ENCODE data around the gene JCHAIN.
"Not testable (repeated sequence)": the region's sequence is repeated elsewhere in the genome, so short reads cannot be mapped to it uniquely, and the experiment has no call there.

Gene JCHAIN

DNA sequence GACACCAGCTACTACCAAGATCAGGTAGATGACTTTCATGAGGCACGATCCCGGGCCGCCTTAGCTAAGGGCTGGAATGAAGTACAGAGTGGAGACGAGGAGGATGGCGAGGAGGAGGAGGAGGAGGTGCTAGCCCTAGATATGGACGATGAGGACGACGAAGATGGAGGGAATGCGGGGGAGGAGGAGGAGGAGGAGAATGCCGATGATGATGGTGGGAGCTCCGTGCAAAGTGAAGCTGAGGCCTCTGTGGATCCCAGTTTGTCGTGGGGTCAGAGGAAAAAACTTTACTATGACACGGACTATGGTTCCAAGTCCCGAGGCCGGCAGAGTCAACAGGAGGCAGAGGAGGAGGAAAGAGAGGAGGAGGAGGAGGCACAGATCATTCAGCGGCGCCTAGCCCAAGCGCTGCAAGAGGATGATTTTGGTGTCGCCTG, 22.5 kb upstream of the JCHAIN start:
- WGBS (ENCODE audit: insufficient coverage, insufficient read length) = no CpG with 5 or more reads among the region's 19 CpGs
- Histone ChIP-seq H3K27ac (ENCODE audit: low read length) (no peak overlapping the region), H3K27me3 (ENCODE audit: control insufficient read depth, insufficient read depth, low read length) (no peaks in the 10 kb centered on the region), H3K36me3 (ENCODE audit: control insufficient read depth, insufficient read depth, low read length) (no peaks in the 10 kb centered on the region), H3K4me1 (ENCODE audit: control insufficient read depth, insufficient read depth, low read length) (no peaks in the 10 kb centered on the region), H3K4me3 (ENCODE audit: low read length) (peak overlapping the region; percentile 73), H3K9me3 (ENCODE audit: control insufficient read depth, insufficient read depth, low read length) (no peaks in the 10 kb centered on the region)
- DNase-seq (ENCODE audit: low read depth, low spot score) = no peak

GRCh38 chr4:70687821-70688794, 21.8 kb upstream of the JCHAIN start, which contains the start of gene UTP3:
TSS of gene UTP3 (plus strand) at chr4:70688532. CDS start at chr4:70688678, 146 bp downstream.
- Histone ChIP-seq H3K27me3 (ENCODE audit: control insufficient read depth, insufficient read depth, low read length) (no peaks in the 10 kb centered on the region), H3K27ac (ENCODE audit: low read length) (no peak within 1 kb of the TSS), H3K4me1 (ENCODE audit: control insufficient read depth, insufficient read depth, low read length) (no peaks in the 10 kb centered on the region), H3K9me3 (ENCODE audit: control insufficient read depth, insufficient read depth, low read length) (no peaks in the 10 kb centered on the region), H3K36me3 (ENCODE audit: control insufficient read depth, insufficient read depth, low read length) (no peaks in the 10 kb centered on the region), H3K4me3 (ENCODE audit: low read length) (peak within 1 kb of the TSS; percentile 73)
- no CpG with 5 or more reads among the region's 70 CpGs for WGBS (ENCODE audit: insufficient coverage, insufficient read length)
- DNase-seq (ENCODE audit: low read depth, low spot score) = peak; percentile 95

DNA sequence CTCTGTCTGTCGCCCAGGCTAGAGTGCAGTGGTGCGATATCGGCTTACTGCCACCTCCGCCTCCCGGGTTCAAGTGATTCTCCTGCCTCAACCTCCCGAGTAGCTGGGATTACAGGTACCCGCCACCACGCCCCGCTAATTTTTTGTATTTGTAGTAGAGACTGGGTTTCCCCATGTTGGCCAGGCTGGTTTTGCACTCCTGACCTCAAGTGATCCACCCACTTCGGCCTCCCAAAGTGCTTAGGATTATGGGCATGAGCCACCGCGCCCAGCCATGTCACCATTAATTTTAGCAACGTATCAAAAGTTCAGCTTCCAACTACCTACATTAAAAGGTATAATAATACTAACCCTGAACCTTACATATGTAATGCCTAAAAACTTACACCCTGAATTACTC, 21.1 kb upstream of the JCHAIN start:
- no CpG with 5 or more reads among the region's 13 CpGs for WGBS (ENCODE audit: insufficient coverage, insufficient read length)
- Histone ChIP-seq H3K9me3 (ENCODE audit: control insufficient read depth, insufficient read depth, low read length) (no peaks in the 10 kb centered on the region), H3K27ac (ENCODE audit: low read length) (no peak overlapping the region), H3K4me3 (ENCODE audit: low read length) (peak overlapping the region; percentile 73; the same call in 1 of the 2 replicates), H3K36me3 (ENCODE audit: control insufficient read depth, insufficient read depth, low read length) (no peaks in the 10 kb centered on the region), H3K27me3 (ENCODE audit: control insufficient read depth, insufficient read depth, low read length) (no peaks in the 10 kb centered on the region), H3K4me1 (ENCODE audit: control insufficient read depth, insufficient read depth, low read length) (no peaks in the 10 kb centered on the region)
- no peak for DNase-seq (ENCODE audit: low read depth, low spot score)

DNA sequence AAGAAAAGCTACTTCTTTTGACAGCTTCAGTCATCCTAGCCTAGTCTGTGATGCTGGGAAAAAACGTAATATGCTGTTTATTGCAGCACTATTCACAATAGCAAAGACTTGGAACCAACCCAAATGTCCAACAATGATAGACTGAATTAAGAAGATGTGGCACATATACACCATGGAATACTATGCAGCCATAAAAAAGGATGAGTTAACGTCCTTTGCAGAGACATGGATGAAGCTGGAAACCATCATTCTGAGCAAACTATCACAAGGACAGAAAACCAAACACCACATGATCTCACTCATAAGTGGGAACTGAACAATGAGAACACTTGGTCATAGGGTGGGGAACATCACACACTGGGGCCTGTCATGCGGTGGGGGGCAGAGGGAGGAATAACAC, 15.8 kb upstream of the JCHAIN start:
- not testable (repeated sequence) for DNase-seq (ENCODE audit: low read depth, low spot score); H3K4me3 ChIP-seq (ENCODE audit: low read length); H3K9me3 ChIP-seq (ENCODE audit: control insufficient read depth, insufficient read depth, low read length); H3K36me3 ChIP-seq (ENCODE audit: control insufficient read depth, insufficient read depth, low read length); H3K4me1 ChIP-seq (ENCODE audit: control insufficient read depth, insufficient read depth, low read length); H3K27me3 ChIP-seq (ENCODE audit: control insufficient read depth, insufficient read depth, low read length); H3K27ac ChIP-seq (ENCODE audit: low read length)
- no CpG with 5 or more reads among the region's 3 CpGs for WGBS (ENCODE audit: insufficient coverage, insufficient read length)

- Histone ChIP-seq H3K27ac (ENCODE audit: low read length) (no peak overlapping the region), H3K36me3 (ENCODE audit: control insufficient read depth, insufficient read depth, low read length) (no peaks in the 10 kb centered on the region), H3K4me3 (ENCODE audit: low read length) (no peak overlapping the region), H3K9me3 (ENCODE audit: control insufficient read depth, insufficient read depth, low read length) (no peaks in the 10 kb centered on the region), H3K4me1 (ENCODE audit: control insufficient read depth, insufficient read depth, low read length) (no peaks in the 10 kb centered on the region), H3K27me3 (ENCODE audit: control insufficient read depth, insufficient read depth, low read length) (no peaks in the 10 kb centered on the region)
- DNase-seq (ENCODE audit: low read depth, low spot score) = no peak
Observed at GRCh38 chr4:70681704-70682103, 15.4 kb upstream of the JCHAIN start.

DNA sequence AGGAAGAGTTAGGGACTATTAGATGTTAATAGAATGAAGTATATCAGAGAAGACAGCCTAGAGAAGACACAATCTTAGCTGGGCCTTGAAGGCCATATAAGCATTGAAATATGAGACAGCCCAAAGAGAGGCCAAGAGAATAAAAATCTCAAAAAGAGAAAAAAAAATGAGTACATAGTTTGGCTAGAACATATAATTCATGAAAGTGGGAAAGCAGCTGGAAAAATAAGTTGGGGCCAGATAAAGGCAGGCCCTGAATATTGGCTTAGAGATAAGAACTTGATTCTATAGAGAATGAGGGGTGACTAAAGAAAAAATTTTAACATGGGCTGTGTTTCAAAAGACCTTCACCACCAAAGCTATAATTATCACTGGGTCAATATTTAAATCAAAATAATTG, 14.6 kb upstream of the JCHAIN start:
- DNase-seq (ENCODE audit: low read depth, low spot score) = no peak
- Histone ChIP-seq H3K27me3 (ENCODE audit: control insufficient read depth, insufficient read depth, low read length) (no peaks in the 10 kb centered on the region), H3K36me3 (ENCODE audit: control insufficient read depth, insufficient read depth, low read length) (no peaks in the 10 kb centered on the region), H3K4me3 (ENCODE audit: low read length) (no peak overlapping the region), H3K27ac (ENCODE audit: low read length) (no peak overlapping the region), H3K4me1 (ENCODE audit: control insufficient read depth, insufficient read depth, low read length) (no peaks in the 10 kb centered on the region), H3K9me3 (ENCODE audit: control insufficient read depth, insufficient read depth, low read length) (no peaks in the 10 kb centered on the region)

DNA sequence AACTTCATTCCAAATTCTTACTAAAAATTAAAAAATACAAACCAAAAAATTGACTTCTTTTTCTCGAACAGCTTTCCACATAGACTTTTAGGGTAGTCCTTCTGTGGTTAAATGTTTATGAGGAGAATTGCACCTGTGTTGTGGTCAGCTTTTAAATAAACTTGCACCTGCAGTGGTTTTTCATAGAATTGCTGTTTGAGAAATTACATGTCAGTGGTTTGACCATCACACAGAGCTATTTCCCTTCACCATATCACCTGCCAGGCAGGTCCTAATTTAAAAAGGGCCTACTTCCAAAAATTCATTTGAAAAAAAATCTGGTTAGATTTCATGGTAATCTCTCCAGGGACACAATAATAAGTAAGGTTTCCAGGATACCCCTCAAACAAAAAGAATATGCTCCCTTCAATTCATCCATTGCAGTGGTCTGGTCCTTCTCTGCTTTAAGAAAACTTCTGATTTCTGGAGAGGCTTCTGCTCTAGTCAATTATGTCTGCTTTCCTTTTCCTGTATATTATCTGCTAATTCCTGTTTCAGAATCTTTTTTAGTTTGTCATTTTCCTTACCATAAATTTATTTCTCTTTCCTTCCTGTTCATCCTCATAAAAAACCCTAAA, 12.2 kb upstream of the JCHAIN start:
- Histone ChIP-seq H3K36me3 (ENCODE audit: control insufficient read depth, insufficient read depth, low read length) (no peaks in the 10 kb centered on the region), H3K27me3 (ENCODE audit: control insufficient read depth, insufficient read depth, low read length) (no peaks in the 10 kb centered on the region), H3K27ac (ENCODE audit: low read length) (no peak overlapping the region), H3K9me3 (ENCODE audit: control insufficient read depth, insufficient read depth, low read length) (no peaks in the 10 kb centered on the region), H3K4me1 (ENCODE audit: control insufficient read depth, insufficient read depth, low read length) (no peaks in the 10 kb centered on the region), H3K4me3 (ENCODE audit: low read length) (no peak overlapping the region)
- no peak for DNase-seq (ENCODE audit: low read depth, low spot score)
- WGBS (ENCODE audit: insufficient coverage, insufficient read length) = 100% methylated on average over 1 of the region's 1 CpG

DNA sequence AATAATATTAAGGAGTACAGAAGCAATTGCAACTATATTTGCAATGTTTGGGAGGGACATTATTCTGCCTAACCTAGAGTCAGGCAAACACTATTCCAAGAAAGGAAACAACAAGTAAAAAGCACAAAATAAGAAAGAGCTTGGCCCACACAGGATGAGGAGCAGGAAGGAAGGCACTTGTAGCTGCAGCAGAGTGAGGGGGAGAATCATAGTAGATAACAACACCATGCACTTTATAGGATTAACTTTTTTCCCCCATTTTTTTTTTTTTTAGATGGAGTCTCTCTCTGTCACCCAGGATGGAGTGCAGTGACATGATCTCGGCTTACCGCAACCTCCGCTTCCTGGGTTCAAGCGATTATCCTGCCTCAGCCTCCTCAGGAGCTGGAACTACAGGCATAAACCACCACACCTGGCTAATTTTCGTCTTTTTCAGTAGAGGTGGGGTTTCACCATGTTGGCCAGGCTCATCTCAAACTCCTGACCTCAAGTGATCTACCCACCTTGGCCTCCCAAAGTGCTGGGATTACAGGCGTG, 10.3 kb upstream of the JCHAIN start:
- no peaks in the 10 kb centered on the region for H3K36me3 ChIP-seq (ENCODE audit: control insufficient read depth, insufficient read depth, low read length)
- H3K9me3 ChIP-seq (ENCODE audit: control insufficient read depth, insufficient read depth, low read length) = no peaks in the 10 kb centered on the region
- H3K4me3 ChIP-seq (ENCODE audit: low read length) = no peak overlapping the region
- H3K27ac ChIP-seq (ENCODE audit: low read length) = no peak overlapping the region
- no CpG with 5 or more reads among the region's 6 CpGs for WGBS (ENCODE audit: insufficient coverage, insufficient read length)
- DNase-seq (ENCODE audit: low read depth, low spot score) = no peak
- no peaks in the 10 kb centered on the region for H3K27me3 ChIP-seq (ENCODE audit: control insufficient read depth, insufficient read depth, low read length)
- no peaks in the 10 kb centered on the region for H3K4me1 ChIP-seq (ENCODE audit: control insufficient read depth, insufficient read depth, low read length)

DNA sequence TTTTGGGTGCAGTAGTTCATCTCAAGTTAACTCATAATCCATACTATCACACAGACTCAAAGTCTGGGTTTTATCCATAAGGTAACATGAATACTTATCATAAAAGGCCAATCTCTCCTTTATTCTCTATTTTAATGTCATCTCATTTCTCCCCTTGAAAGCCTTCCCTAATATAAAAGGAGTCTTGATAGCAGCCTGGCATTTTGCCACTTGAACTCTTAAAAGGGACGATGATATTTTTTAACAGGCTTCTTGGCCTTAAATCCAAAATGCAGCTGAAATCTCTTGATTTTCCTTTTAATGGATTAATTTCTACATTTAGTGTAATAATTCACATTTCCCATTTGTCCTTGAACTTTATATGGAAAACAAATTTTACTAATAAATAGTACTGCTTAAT, 8.4 kb upstream of the JCHAIN start:
- DNase-seq (ENCODE audit: low read depth, low spot score) = no peak
- Histone ChIP-seq H3K27me3 (ENCODE audit: control insufficient read depth, insufficient read depth, low read length) (no peaks in the 10 kb centered on the region), H3K4me3 (ENCODE audit: low read length) (no peak overlapping the region), H3K9me3 (ENCODE audit: control insufficient read depth, insufficient read depth, low read length) (no peaks in the 10 kb centered on the region), H3K36me3 (ENCODE audit: control insufficient read depth, insufficient read depth, low read length) (no peaks in the 10 kb centered on the region), H3K27ac (ENCODE audit: low read length) (no peak overlapping the region), H3K4me1 (ENCODE audit: control insufficient read depth, insufficient read depth, low read length) (no peaks in the 10 kb centered on the region)
- WGBS (ENCODE audit: insufficient coverage, insufficient read length) = no CpG with 5 or more reads among the region's 1 CpG

DNA sequence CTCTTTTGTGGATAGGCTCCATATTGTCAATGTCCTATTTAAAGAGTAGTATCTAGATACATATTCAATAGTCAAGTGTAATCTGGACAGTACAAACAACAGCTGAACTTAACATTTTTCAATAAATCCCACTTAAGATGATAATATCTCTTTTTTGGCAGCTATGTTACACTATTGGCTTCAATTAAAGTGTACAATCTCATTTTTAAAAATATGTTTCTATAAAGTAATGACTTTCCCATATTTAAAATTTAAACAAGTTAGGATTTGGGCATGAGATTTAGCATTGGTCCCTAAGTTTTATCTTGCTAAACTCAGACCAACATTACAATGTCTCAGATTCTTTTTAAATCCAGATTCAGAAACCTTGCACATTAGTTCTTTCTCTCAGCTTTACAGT, 7.9 kb upstream of the JCHAIN start:
- H3K36me3 ChIP-seq (ENCODE audit: control insufficient read depth, insufficient read depth, low read length) = no peaks in the 10 kb centered on the region
- no peak overlapping the region for H3K4me3 ChIP-seq (ENCODE audit: low read length)
- H3K27me3 ChIP-seq (ENCODE audit: control insufficient read depth, insufficient read depth, low read length) = no peaks in the 10 kb centered on the region
- no peak overlapping the region for H3K27ac ChIP-seq (ENCODE audit: low read length)
- H3K4me1 ChIP-seq (ENCODE audit: control insufficient read depth, insufficient read depth, low read length) = no peaks in the 10 kb centered on the region
- H3K9me3 ChIP-seq (ENCODE audit: control insufficient read depth, insufficient read depth, low read length) = no peaks in the 10 kb centered on the region
- DNase-seq (ENCODE audit: low read depth, low spot score) = no peak

Measured in iPS DF 6.9 (cell line).